Panc1 (cell line): Measurements from ENCODE around the gene DLG2. TPM values are rescaled to one million over a fixed set of nuclear protein-coding genes. Genes with fewer than 3 reads are reported as not detected.

Experiments used
- ATAC-seq: fragments of 200-7000 bp; cut with Tn5 transposase; 2 replicates; pipeline ENCODE4 v1.9.1; 2020; ENCODE audit warnings: mild to moderate bottlenecking, moderate library complexity
- BruUV-seq: library from RNA; stranded (reverse); fragments of 400-500 nt; replicated peaks from 2 replicates; lab custom pipeline; 2021; lab: Mats Ljungman, UMichigan
- CTCF ChIA-PET: fragments of 300-600 bp; sonication (Branson Sonifier 250); formaldehyde crosslinking; loops from one replicate; lab custom pipeline; 2022; ENCODE audit warnings: antibody characterized with exemption; lab: Charles Lee
- POLR2A ChIA-PET: fragments of 300-600 bp; sonication (Branson Sonifier 250); formaldehyde crosslinking; loops from one replicate; lab custom pipeline; 2022; ENCODE audit warnings: antibody characterized with exemption; lab: Charles Lee
- DNase-seq: peaks from one replicate; pipeline ENCODE4 v3.0.0-alpha.2; 2010; ENCODE audit warnings: low read depth, low spot score
- H3K27ac ChIP-seq: 2 replicates; pipeline ENCODE4 v1.5.1; 2011; ENCODE audit warnings: mild to moderate bottlenecking, low read length, inconsistent platforms
- H3K27me3 ChIP-seq: fragments of 200-500 bp; sonication (Bioruptor generic); 2 replicates; pipeline ENCODE4 v1.6.0; 2014; ENCODE audit warnings: low read length, inconsistent platforms; ENCODE audit not compliant: control insufficient read depth, insufficient read depth
- H3K36me3 ChIP-seq: fragments of 200-500 bp; sonication (Bioruptor generic); 2 replicates; pipeline ENCODE4 v1.5.1; 2014; ENCODE audit warnings: inconsistent platforms, mild to moderate bottlenecking, low read length, moderate library complexity; ENCODE audit not compliant: control insufficient read depth, insufficient read depth
- H3K4me1 ChIP-seq: 2 replicates; pipeline ENCODE4 v1.5.1; 2011; ENCODE audit warnings: inconsistent platforms, mild to moderate bottlenecking, low read length, moderate library complexity; ENCODE audit not compliant: control insufficient read depth, insufficient read depth
- H3K4me3 ChIP-seq, 2 experiments: 2 replicates each; pipeline ENCODE4 v1.5.1; 2011 to 2012; ENCODE audit warnings: low read depth in 2 of 2, low read length in 2 of 2, mild to moderate bottlenecking in 2 of 2, inconsistent platforms in 1 of 2, moderate library complexity in 1 of 2
- H3K9me3 ChIP-seq: fragments of 200-500 bp; sonication (Bioruptor generic); 2 replicates; pipeline ENCODE4 v1.5.1; 2014; ENCODE audit warnings: low read depth, mild to moderate bottlenecking, inconsistent platforms, low read length, moderate library complexity; ENCODE audit not compliant: control insufficient read depth, insufficient read depth
- POLR2AphosphoS5 ChIP-seq: IDR thresholded peaks from 2 replicates; pipeline ENCODE4 v1.6.1; 2012; ENCODE audit warnings: mild to moderate bottlenecking, low read depth, low read length, moderate library complexity
- REST ChIP-seq, 2 experiments: IDR thresholded peaks; 2 replicates each; pipeline ENCODE4 v1.6.1; 2011 to 2012; ENCODE audit warnings: low read depth in 2 of 2, control low read depth in 1 of 2, low read length in 1 of 2, mild to moderate bottlenecking in 1 of 2, moderate library complexity in 1 of 2; ENCODE audit not compliant: insufficient read depth in 1 of 2
- SIN3A ChIP-seq: IDR thresholded peaks from 2 replicates; pipeline ENCODE4 v1.6.1; 2012; ENCODE audit warnings: low read depth, mild to moderate bottlenecking, low read length, moderate library complexity, borderline replicate concordance; ENCODE audit not compliant: insufficient read depth
- TCF7L2 ChIP-seq: IDR thresholded peaks from 2 replicates; pipeline ENCODE4 v1.6.1; 2011; ENCODE audit warnings: mild to moderate bottlenecking, low read depth, low read length, inconsistent platforms
- in situ Hi-C: cut with HindIII; loops from 2 replicates; pipeline ENCODE4 v1.10.0; 2016; ENCODE audit warnings: low sequenced_read_pairs, low pct_unique_long_range_greater_than_20kb
- intact Hi-C: fragments of 100-400 bp; cut with micrococcal nuclease; formaldehyde crosslinking; loops from one replicate; pipeline ENCODE4 v1.10.0; 2022; ENCODE audit not compliant: unreplicated experiment
- total RNA-seq: library from RNA; stranded (reverse); gene quantifications from one replicate; pipeline ENCODE4 v1.2.1, GENCODE V29; 2021; ENCODE audit not compliant: unreplicated experiment
- TF ChIP-seq, protein P1 (sequence below): fragments of 450-650 bp; IDR thresholded peaks from 2 replicates; pipeline ENCODE4 v1.5.1; 2017; ENCODE audit warnings: mild to moderate bottlenecking

Gene DLG2
- total RNA-seq, 1 experiment from 2014 or later, result 4.2 TPM

GRCh38 chr11:84857746-84858145 is 769.4 kb downstream of the DLG2 start:
- ChIA-PET POLR2A (no interaction called here), CTCF (no interaction called here)
- in situ Hi-C loops (no loop called here), intact Hi-C loops (no loop called here)
- DNase-seq (no peak), ATAC-seq (no peak)
- Histone ChIP-seq H3K27me3 (no peaks in the 10 kb centered on the region), H3K4me3 (no peak overlapping the region), H3K9me3 (no peaks in the 10 kb centered on the region), H3K36me3 (no peaks in the 10 kb centered on the region), H3K27ac (no peak overlapping the region), H3K4me1 (no peaks in the 10 kb centered on the region)
- BruUV-seq, result no TSS peak
- TF ChIP-seq REST (IDR thresholded peaks at IDR 0.05; ENCODE audit: insufficient read depth in 1 of 2, low read depth in 2 of 2, low read length in 1 of 2) (no peak), TCF7L2 (no peak), SIN3A (no peak), POLR2AphosphoS5 (no peak)
- TF ChIP-seq, protein P1, sequence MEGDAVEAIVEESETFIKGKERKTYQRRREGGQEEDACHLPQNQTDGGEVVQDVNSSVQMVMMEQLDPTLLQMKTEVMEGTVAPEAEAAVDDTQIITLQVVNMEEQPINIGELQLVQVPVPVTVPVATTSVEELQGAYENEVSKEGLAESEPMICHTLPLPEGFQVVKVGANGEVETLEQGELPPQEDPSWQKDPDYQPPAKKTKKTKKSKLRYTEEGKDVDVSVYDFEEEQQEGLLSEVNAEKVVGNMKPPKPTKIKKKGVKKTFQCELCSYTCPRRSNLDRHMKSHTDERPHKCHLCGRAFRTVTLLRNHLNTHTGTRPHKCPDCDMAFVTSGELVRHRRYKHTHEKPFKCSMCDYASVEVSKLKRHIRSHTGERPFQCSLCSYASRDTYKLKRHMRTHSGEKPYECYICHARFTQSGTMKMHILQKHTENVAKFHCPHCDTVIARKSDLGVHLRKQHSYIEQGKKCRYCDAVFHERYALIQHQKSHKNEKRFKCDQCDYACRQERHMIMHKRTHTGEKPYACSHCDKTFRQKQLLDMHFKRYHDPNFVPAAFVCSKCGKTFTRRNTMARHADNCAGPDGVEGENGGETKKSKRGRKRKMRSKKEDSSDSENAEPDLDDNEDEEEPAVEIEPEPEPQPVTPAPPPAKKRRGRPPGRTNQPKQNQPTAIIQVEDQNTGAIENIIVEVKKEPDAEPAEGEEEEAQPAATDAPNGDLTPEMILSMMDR, result no peak

GRCh38 chr11:84855508-84856245 is 771.5 kb downstream of the DLG2 start:
- Histone ChIP-seq H3K4me3 (no peak overlapping the region), H3K4me1 (no peaks in the 10 kb centered on the region), H3K27me3 (no peaks in the 10 kb centered on the region), H3K27ac (no peak overlapping the region), H3K36me3 (no peaks in the 10 kb centered on the region), H3K9me3 (no peaks in the 10 kb centered on the region)
- no TSS peak for BruUV-seq
- intact Hi-C loops, result no loop called here
- TF ChIP-seq, protein P1, result no peak
- TF ChIP-seq SIN3A, result no peak
- no peak for TF ChIP-seq POLR2AphosphoS5
- no peak for TF ChIP-seq TCF7L2
- TF ChIP-seq REST (IDR thresholded peaks at IDR 0.05; ENCODE audit: insufficient read depth in 1 of 2, low read depth in 2 of 2, low read length in 1 of 2), result no peak
- ChIA-PET POLR2A (no interaction called here), CTCF (no interaction called here)
- DNase-seq (no peak), ATAC-seq (no peak)
- in situ Hi-C loops, result no loop called here
